OCI-LY1 (cell line): ENCODE results near the gene MYZAP.

Experiments used
- H2AFZ ChIP-seq: fragments of 200-600 bp; sonication (generic), shearing (Covaris generic); 2 replicates; pipeline ENCODE4 v1.6.0; 2014; ENCODE audit warnings: antibody characterized with exemption, mild to moderate bottlenecking, low read length
- H3F3A ChIP-seq: fragments of 200-600 bp; sonication (generic), shearing (Covaris generic); 2 replicates; pipeline ENCODE4 v1.6.0; 2014; ENCODE audit warnings: mild to moderate bottlenecking, antibody characterized with exemption, low read length, moderate library complexity; ENCODE audit not compliant: insufficient read depth
- H3K27ac ChIP-seq: fragments of 200-600 bp; sonication (generic); 2 replicates; pipeline ENCODE4 v1.5.1; 2014; ENCODE audit warnings: low read length, mixed run types, mild to moderate bottlenecking, low read depth; ENCODE audit not compliant: poor library complexity, severe bottlenecking
- H3K27me3 ChIP-seq: fragments of 200-600 bp; sonication (generic); 2 replicates; pipeline ENCODE4 v1.6.0; 2014; ENCODE audit warnings: antibody characterized with exemption, mild to moderate bottlenecking, low read length, moderate library complexity; ENCODE audit not compliant: insufficient read depth
- H3K36me3 ChIP-seq: fragments of 200-600 bp; sonication (generic); 2 replicates; pipeline ENCODE4 v1.6.1; 2014; ENCODE audit warnings: mild to moderate bottlenecking, antibody characterized with exemption, low read length, moderate library complexity, mixed read lengths; ENCODE audit not compliant: insufficient read depth
- H3K4me1 ChIP-seq: fragments of 200-600 bp; sonication (generic); 2 replicates; pipeline ENCODE4 v1.5.1; 2014; ENCODE audit warnings: mild to moderate bottlenecking, low read length, moderate library complexity; ENCODE audit not compliant: insufficient read depth, severe bottlenecking
- H3K4me2 ChIP-seq: fragments of 200-600 bp; sonication (generic), shearing (Covaris generic); 2 replicates; pipeline ENCODE4 v1.6.1; 2014; ENCODE audit warnings: low read length
- H3K4me3 ChIP-seq: fragments of 200-600 bp; sonication (generic); 2 replicates; pipeline ENCODE4 v1.5.1; 2014; ENCODE audit warnings: low read length, low read depth, mild to moderate bottlenecking, mixed read lengths; ENCODE audit not compliant: poor library complexity, severe bottlenecking
- H3K79me2 ChIP-seq: fragments of 200-600 bp; shearing (Covaris generic); 2 replicates; pipeline ENCODE4 v1.6.1; 2016; ENCODE audit warnings: mixed run types, low read length, mixed read lengths; ENCODE audit not compliant: insufficient read depth
- H3K9ac ChIP-seq: fragments of 200-600 bp; sonication (generic), shearing (Covaris generic); 2 replicates; pipeline ENCODE4 v1.6.1; 2014; ENCODE audit warnings: mild to moderate bottlenecking, low read length, mixed read lengths
- H3K9me2 ChIP-seq: fragments of 200-600 bp; sonication (generic), shearing (Covaris generic); 2 replicates; pipeline ENCODE4 v1.6.1; 2014; ENCODE audit warnings: low read depth, mild to moderate bottlenecking, low read length, mixed read lengths
- H3K9me3 ChIP-seq: fragments of 200-600 bp; shearing (Covaris generic); 2 replicates; pipeline ENCODE4 v1.6.1; 2014; ENCODE audit warnings: low read length, mixed read lengths
- H4K20me1 ChIP-seq: fragments of 200-600 bp; sonication (generic), shearing (Covaris generic); 2 replicates; pipeline ENCODE4 v1.6.0; 2016; ENCODE audit warnings: mild to moderate bottlenecking, low read length; ENCODE audit not compliant: insufficient read depth
- CTCF ChIP-seq: fragments of 200-600 bp; sonication (generic), shearing (Covaris generic); IDR thresholded peaks from 2 replicates; pipeline ENCODE4 v1.5.1; 2017; ENCODE audit warnings: mild to moderate bottlenecking, antibody characterized with exemption, low read length, moderate library complexity, mixed read lengths
- EZH2 ChIP-seq: fragments of 200-600 bp; sonication (generic), shearing (Covaris generic); IDR thresholded peaks from 2 replicates; pipeline ENCODE4 v1.8.0; 2017; ENCODE audit warnings: borderline replicate concordance, mixed run types, mild to moderate bottlenecking, antibody characterized with exemption, low read length, moderate library complexity, mixed read lengths

MYZAP gene

GRCh38 chr15:57606816-57607215 lies 15.1 kb downstream of the MYZAP start:
- Histone ChIP-seq H3K4me3 (no peak overlapping the region), H3K9me2 (no peaks in the 10 kb centered on the region), H3K9ac (no peak overlapping the region), H3K4me2 (no peak overlapping the region), H3K27me3 (no peaks in the 10 kb centered on the region), H3K79me2 (no peaks in the 10 kb centered on the region), H3F3A (no peaks in the 10 kb centered on the region), H4K20me1 (no peaks in the 10 kb centered on the region), H2AFZ (no peak overlapping the region), H3K27ac (no peak overlapping the region), H3K9me3 (no peaks in the 10 kb centered on the region), H3K4me1 (no peaks in the 10 kb centered on the region), H3K36me3 (no peaks in the 10 kb centered on the region)
- TF ChIP-seq EZH2 (no peak), CTCF (no peak)

GRCh38 chr15:57607570-57608000 lies 15.9 kb downstream of the MYZAP start:
- no peak overlapping the region for H3K4me2 ChIP-seq
- no peaks in the 10 kb centered on the region for H3K79me2 ChIP-seq
- TF ChIP-seq CTCF (no peak), EZH2 (no peak)
- no peak overlapping the region for H2AFZ ChIP-seq
- H4K20me1 ChIP-seq, result no peaks in the 10 kb centered on the region
- no peaks in the 10 kb centered on the region for H3F3A ChIP-seq
- H3K4me1 ChIP-seq, result no peaks in the 10 kb centered on the region
- H3K9ac ChIP-seq, result no peak overlapping the region
- H3K4me3 ChIP-seq, result no peak overlapping the region
- no peaks in the 10 kb centered on the region for H3K9me3 ChIP-seq
- no peaks in the 10 kb centered on the region for H3K36me3 ChIP-seq
- no peaks in the 10 kb centered on the region for H3K9me2 ChIP-seq
- H3K27me3 ChIP-seq, result no peaks in the 10 kb centered on the region
- no peak overlapping the region for H3K27ac ChIP-seq

DNA sequence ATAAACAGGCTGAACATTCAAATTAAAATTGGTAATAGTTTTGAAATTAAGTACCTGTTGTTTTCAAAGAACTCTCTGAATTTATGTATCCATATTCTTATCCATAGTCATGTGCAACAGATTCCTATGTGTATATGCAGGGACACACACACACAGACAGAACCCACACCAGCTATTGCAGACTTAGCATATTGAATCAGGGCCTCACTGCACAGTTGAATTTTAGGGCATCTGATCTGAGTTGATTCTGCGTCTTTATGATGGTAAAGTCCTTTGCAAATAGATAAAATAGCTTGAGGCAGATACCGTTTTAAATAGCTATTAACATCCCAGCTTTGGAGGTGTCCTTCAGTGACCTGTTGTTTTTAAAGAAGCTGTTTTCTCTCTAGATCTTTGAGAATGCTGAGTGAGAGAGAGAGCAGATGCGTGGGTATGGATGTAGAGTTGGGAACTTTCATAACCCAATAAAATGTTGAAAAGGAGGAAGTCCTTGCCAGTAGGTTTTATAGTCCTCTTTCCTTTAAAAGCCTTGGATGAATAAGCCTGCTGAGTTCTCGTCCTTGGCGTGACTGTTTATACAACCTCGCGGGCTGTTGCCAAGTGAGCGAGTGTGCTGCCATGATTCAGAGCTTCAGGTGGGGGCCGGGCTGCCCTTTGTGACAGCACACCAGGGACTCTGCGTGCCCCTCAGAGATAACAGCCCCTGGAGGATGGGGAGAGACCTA lies 18.3 kb downstream of the MYZAP start:
- no peaks in the 10 kb centered on the region for H3K4me1 ChIP-seq
- H3K4me3 ChIP-seq, result no peak overlapping the region
- TF ChIP-seq CTCF (no peak), EZH2 (no peak)
- no peaks in the 10 kb centered on the region for H3K9me3 ChIP-seq
- no peaks in the 10 kb centered on the region for H4K20me1 ChIP-seq
- no peaks in the 10 kb centered on the region for H3K79me2 ChIP-seq
- H3F3A ChIP-seq, result no peaks in the 10 kb centered on the region
- no peaks in the 10 kb centered on the region for H3K27me3 ChIP-seq
- H3K4me2 ChIP-seq, result no peak overlapping the region
- H3K9ac ChIP-seq, result no peak overlapping the region
- H2AFZ ChIP-seq, result no peak overlapping the region
- H3K9me2 ChIP-seq, result no peaks in the 10 kb centered on the region
- no peak overlapping the region for H3K27ac ChIP-seq
- no peaks in the 10 kb centered on the region for H3K36me3 ChIP-seq
